Colonic mucosa (tissue), 4 donors: ENCODE measurements around the gene SESN1. TPM values are rescaled to one million over a fixed set of nuclear protein-coding genes. Genes with fewer than 3 reads are reported as not detected.

Experiments used
- DNase-seq: peaks from one replicate; pipeline ENCODE4 v3.0.0-alpha.2; 2020
- H3K27ac ChIP-seq: fragments of 200-600 bp; one replicate; pipeline ENCODE4 v1.8.0; 2021
- H3K27me3 ChIP-seq: fragments of 200-600 bp; one replicate; pipeline ENCODE4 v1.8.0; 2021
- H3K36me3 ChIP-seq: fragments of 200-600 bp; one replicate; pipeline ENCODE4 v1.8.0; 2021
- H3K4me1 ChIP-seq: fragments of 200-600 bp; one replicate; pipeline ENCODE4 v1.8.0; 2021; ENCODE audit warnings: mild to moderate bottlenecking
- H3K4me3 ChIP-seq: fragments of 200-600 bp; one replicate; pipeline ENCODE4 v1.8.0; 2021
- H3K9ac ChIP-seq, 2 donors: one replicate each; pipeline ENCODE4 v1.7.0; 2013; ENCODE audit warnings: control low read depth in 2 of 2, low read depth in 2 of 2, low read length in 2 of 2
- H3K9me3 ChIP-seq: fragments of 200-600 bp; one replicate; pipeline ENCODE4 v1.8.0; 2021
- CTCF ChIP-seq: fragments of 200-600 bp; IDR thresholded peaks from one replicate; pipeline ENCODE4 v1.8.0; 2022; ENCODE audit warnings: antibody characterized with exemption, mild to moderate bottlenecking
- intact Hi-C: fragments of 100-400 bp; cut with DNase I; formaldehyde crosslinking; loops from one replicate; pipeline ENCODE4 v1.14.1; 2022
- total RNA-seq, 2 donors: library from RNA; stranded (reverse); fragmentation: NEBNext Ultra II Directional in 1 of 2; extraction: Animal tissue kit (Norgen Biotek cat#: 25700) in 1 of 2; gene quantifications; one replicate each; pipeline ENCODE4 v1.2.1, GENCODE V29; 2021
- donor health status: healthy.
- donor health status: DM: no; HTN: no; CAD: no.
- donor health status: DM: no; HTN: no; CAD: no.

Gene SESN1
- total RNA-seq, 2 donors from 2014 or later = 16.9 to 20.7 TPM

GRCh38 chr6:108948181-108948661, 146.4 kb downstream of the SESN1 start:
- no peak for TF ChIP-seq CTCF
- Histone ChIP-seq H3K36me3 (no peaks in the 10 kb centered on the region), H3K27me3 (no peaks in the 10 kb centered on the region), H3K9me3 (no peaks in the 10 kb centered on the region), H3K27ac (no peak overlapping the region), H3K4me1 (no peaks in the 10 kb centered on the region), H3K4me3 (no peak overlapping the region), H3K9ac (no peak overlapping the region)
- intact Hi-C loops = no loop called here
- DNase-seq = no peak

- intact Hi-C loops = no loop called here
- TF ChIP-seq CTCF = no peak
- Histone ChIP-seq H3K9ac (no peak overlapping the region), H3K27me3 (no peaks in the 10 kb centered on the region), H3K4me1 (no peaks in the 10 kb centered on the region), H3K9me3 (no peaks in the 10 kb centered on the region), H3K4me3 (no peak overlapping the region), H3K36me3 (no peaks in the 10 kb centered on the region), H3K27ac (peak overlapping the region; percentile 35)
- DNase-seq = no peak
These were observed 147.4 kb downstream of the SESN1 start for GRCh38 chr6:108947114-108947854.

GRCh38 chr6:108946695-108947094, 148.0 kb downstream of the SESN1 start:
- H3K36me3 ChIP-seq = no peaks in the 10 kb centered on the region
- no peaks in the 10 kb centered on the region for H3K9me3 ChIP-seq
- no peak overlapping the region for H3K4me3 ChIP-seq
- H3K27me3 ChIP-seq = no peaks in the 10 kb centered on the region
- peak overlapping the region; percentile 35 for H3K27ac ChIP-seq
- TF ChIP-seq CTCF = no peak
- intact Hi-C loops = no loop called here
- H3K4me1 ChIP-seq = no peaks in the 10 kb centered on the region
- DNase-seq = no peak
- no peak overlapping the region for H3K9ac ChIP-seq

- H3K4me3 ChIP-seq = no peak overlapping the region
- intact Hi-C loops = no loop called here
- H3K27me3 ChIP-seq = no peaks in the 10 kb centered on the region
- DNase-seq = no peak
- H3K36me3 ChIP-seq = no peaks in the 10 kb centered on the region
- peak overlapping the region; percentile 62 for H3K27ac ChIP-seq
- H3K4me1 ChIP-seq = no peaks in the 10 kb centered on the region
- peak overlapping the region in 1 of 2 donors; percentile 24 for H3K9ac ChIP-seq
- TF ChIP-seq CTCF = no peak
- no peaks in the 10 kb centered on the region for H3K9me3 ChIP-seq
These were observed 148.9 kb downstream of the SESN1 start for GRCh38 chr6:108945681-108946159.

- DNase-seq = no peak
- no peak overlapping the region for H3K9ac ChIP-seq
- no peaks in the 10 kb centered on the region for H3K9me3 ChIP-seq
- intact Hi-C loops = no loop called here
- no peaks in the 10 kb centered on the region for H3K27me3 ChIP-seq
- peak overlapping the region; percentile 62 for H3K27ac ChIP-seq
- no peak overlapping the region for H3K4me3 ChIP-seq
- TF ChIP-seq CTCF = no peak
- H3K4me1 ChIP-seq = no peaks in the 10 kb centered on the region
- no peaks in the 10 kb centered on the region for H3K36me3 ChIP-seq
These were observed 149.7 kb downstream of the SESN1 start for GRCh38 chr6:108944707-108945680.
